Endothelial cell of umbilical vein (primary cell): ENCODE results near the gene SLC9A9.

Source experiments
- EZH2 ChIP-seq: IDR thresholded peaks from 2 replicates; pipeline ENCODE4 v1.6.1; 2012; ENCODE audit warnings: borderline replicate concordance, low read depth, mild to moderate bottlenecking, moderate library complexity, low read length, inconsistent platforms; ENCODE audit not compliant: severe bottlenecking
- FOS ChIP-seq: IDR thresholded peaks from 2 replicates; pipeline ENCODE4 v1.6.1; 2011; ENCODE audit warnings: mild to moderate bottlenecking, low read length, moderate library complexity, borderline replicate concordance; ENCODE audit not compliant: insufficient read depth
- JUN ChIP-seq: IDR thresholded peaks from 2 replicates; pipeline ENCODE4 v1.6.1; 2011; ENCODE audit warnings: borderline replicate concordance, low read depth; ENCODE audit not compliant: insufficient read length, insufficient read depth
- MYC ChIP-seq: IDR thresholded peaks from one replicate; pipeline ENCODE4 v1.6.1; 2011; ENCODE audit warnings: mild to moderate bottlenecking, low read depth, low read length
- POLR2A ChIP-seq: IDR thresholded peaks from 2 replicates; pipeline ENCODE4 v1.6.1; 2012; ENCODE audit warnings: low read depth, mild to moderate bottlenecking, control low read depth, low read length
- POLR2AphosphoS5 ChIP-seq: IDR thresholded peaks from 2 replicates; pipeline ENCODE4 v1.6.1; 2012; ENCODE audit warnings: low read depth, mild to moderate bottlenecking, control low read depth, low read length, moderate library complexity; ENCODE audit not compliant: insufficient read depth
- TF ChIP-seq, protein P1 (sequence below), 2 donors: IDR thresholded peaks; 1 replicate in 1 of 2; 2 replicates in 1 of 2; pipeline ENCODE4 v1.5.1; 2011; ENCODE audit warnings: low read length in 2 of 2, mild to moderate bottlenecking in 2 of 2, moderate library complexity in 2 of 2, control low read depth in 1 of 2, inconsistent platforms in 1 of 2, low read depth in 1 of 2; ENCODE audit not compliant: insufficient read depth in 1 of 2; ENCODE audit errors: extremely low read depth in 1 of 2

DNA sequence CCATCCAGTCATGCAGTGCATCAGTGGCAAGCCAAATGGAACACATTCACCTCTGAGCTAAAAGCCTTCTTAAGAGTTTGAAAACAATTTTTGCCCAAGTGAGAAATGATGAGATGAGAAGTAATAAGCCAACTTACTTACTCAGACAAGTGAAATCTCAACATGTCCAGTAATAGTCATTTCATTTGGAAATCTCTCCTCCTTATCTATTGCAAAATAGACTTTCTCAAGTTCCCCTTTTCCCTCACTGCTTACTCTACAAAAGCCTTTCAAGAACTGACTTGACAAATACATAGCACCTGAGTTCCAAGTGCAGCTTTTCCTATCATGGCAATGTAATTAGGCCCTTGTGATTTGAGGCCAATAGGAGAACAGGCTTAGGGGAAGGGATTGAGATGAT is 282.3 kb downstream of the SLC9A9 start:
- TF ChIP-seq, protein P1, sequence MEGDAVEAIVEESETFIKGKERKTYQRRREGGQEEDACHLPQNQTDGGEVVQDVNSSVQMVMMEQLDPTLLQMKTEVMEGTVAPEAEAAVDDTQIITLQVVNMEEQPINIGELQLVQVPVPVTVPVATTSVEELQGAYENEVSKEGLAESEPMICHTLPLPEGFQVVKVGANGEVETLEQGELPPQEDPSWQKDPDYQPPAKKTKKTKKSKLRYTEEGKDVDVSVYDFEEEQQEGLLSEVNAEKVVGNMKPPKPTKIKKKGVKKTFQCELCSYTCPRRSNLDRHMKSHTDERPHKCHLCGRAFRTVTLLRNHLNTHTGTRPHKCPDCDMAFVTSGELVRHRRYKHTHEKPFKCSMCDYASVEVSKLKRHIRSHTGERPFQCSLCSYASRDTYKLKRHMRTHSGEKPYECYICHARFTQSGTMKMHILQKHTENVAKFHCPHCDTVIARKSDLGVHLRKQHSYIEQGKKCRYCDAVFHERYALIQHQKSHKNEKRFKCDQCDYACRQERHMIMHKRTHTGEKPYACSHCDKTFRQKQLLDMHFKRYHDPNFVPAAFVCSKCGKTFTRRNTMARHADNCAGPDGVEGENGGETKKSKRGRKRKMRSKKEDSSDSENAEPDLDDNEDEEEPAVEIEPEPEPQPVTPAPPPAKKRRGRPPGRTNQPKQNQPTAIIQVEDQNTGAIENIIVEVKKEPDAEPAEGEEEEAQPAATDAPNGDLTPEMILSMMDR (IDR thresholded peaks at IDR 0.05; ENCODE audit: extremely low read depth in 1 of 2, insufficient read depth in 1 of 2, low read depth in 1 of 2, low read length in 2 of 2): no peak
- no peak for TF ChIP-seq POLR2A
- TF ChIP-seq JUN: no peak
- no peak for TF ChIP-seq POLR2AphosphoS5
- no peak for TF ChIP-seq MYC
- TF ChIP-seq FOS: no peak
- TF ChIP-seq EZH2: no peak
